Osteocyte (in vitro differentiated cells): ENCODE measurements around the gene PNPLA1. TPM values are rescaled to one million over a fixed set of nuclear protein-coding genes. Genes with fewer than 3 reads are reported as not detected.

Source experiments
- DNase-seq: peaks from one replicate; pipeline ENCODE4 v3.0.0; 2021; ENCODE audit warnings: mixed read lengths; ENCODE audit not compliant: unreplicated experiment; ENCODE audit errors: extremely low spot score
- H3K27ac Mint-ChIP-seq: one replicate; pipeline ENCODE4 v1.8.0; 2021; ENCODE audit warnings: mild to moderate bottlenecking, mixed read lengths; ENCODE audit not compliant: unreplicated experiment
- H3K27me3 Mint-ChIP-seq: one replicate; pipeline ENCODE4 v1.8.0; 2021; ENCODE audit warnings: mixed read lengths; ENCODE audit not compliant: unreplicated experiment
- H3K36me3 Mint-ChIP-seq: one replicate; pipeline ENCODE4 v1.8.0; 2021; ENCODE audit warnings: mixed read lengths; ENCODE audit not compliant: unreplicated experiment
- H3K4me1 Mint-ChIP-seq: one replicate; pipeline ENCODE4 v1.8.0; 2021; ENCODE audit warnings: mixed read lengths; ENCODE audit not compliant: unreplicated experiment
- H3K4me3 Mint-ChIP-seq: one replicate; pipeline ENCODE4 v1.8.0; 2021; ENCODE audit warnings: mild to moderate bottlenecking, moderate library complexity, mixed read lengths; ENCODE audit not compliant: unreplicated experiment
- H3K9me3 Mint-ChIP-seq: one replicate; pipeline ENCODE4 v1.8.0; 2021; ENCODE audit warnings: mixed read lengths; ENCODE audit not compliant: unreplicated experiment
- total RNA-seq: library from RNA; stranded (reverse); gene quantifications from 2 replicates; pipeline ENCODE4 v1.2.1, GENCODE V29; 2021
- TF ChIP-seq, protein P1 (sequence below): fragments of 200-600 bp; sonication (generic); IDR thresholded peaks from 2 replicates; pipeline ENCODE4 v1.5.0; 2021; ENCODE audit warnings: antibody characterized with exemption, mild to moderate bottlenecking, moderate library complexity

PNPLA1 gene
- total RNA-seq, 1 donor from 2014 or later: not detected

- no peak overlapping the region for H3K4me3 Mint-ChIP-seq
- no peak overlapping the region for H3K27ac Mint-ChIP-seq
- no peaks in the 10 kb centered on the region for H3K4me1 Mint-ChIP-seq
- DNase-seq: no peak
- TF ChIP-seq, protein P1, sequence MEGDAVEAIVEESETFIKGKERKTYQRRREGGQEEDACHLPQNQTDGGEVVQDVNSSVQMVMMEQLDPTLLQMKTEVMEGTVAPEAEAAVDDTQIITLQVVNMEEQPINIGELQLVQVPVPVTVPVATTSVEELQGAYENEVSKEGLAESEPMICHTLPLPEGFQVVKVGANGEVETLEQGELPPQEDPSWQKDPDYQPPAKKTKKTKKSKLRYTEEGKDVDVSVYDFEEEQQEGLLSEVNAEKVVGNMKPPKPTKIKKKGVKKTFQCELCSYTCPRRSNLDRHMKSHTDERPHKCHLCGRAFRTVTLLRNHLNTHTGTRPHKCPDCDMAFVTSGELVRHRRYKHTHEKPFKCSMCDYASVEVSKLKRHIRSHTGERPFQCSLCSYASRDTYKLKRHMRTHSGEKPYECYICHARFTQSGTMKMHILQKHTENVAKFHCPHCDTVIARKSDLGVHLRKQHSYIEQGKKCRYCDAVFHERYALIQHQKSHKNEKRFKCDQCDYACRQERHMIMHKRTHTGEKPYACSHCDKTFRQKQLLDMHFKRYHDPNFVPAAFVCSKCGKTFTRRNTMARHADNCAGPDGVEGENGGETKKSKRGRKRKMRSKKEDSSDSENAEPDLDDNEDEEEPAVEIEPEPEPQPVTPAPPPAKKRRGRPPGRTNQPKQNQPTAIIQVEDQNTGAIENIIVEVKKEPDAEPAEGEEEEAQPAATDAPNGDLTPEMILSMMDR: no peak
- H3K9me3 Mint-ChIP-seq: peaks cover 5% of the 10 kb centered on the region
- peaks cover 32% of the 10 kb centered on the region for H3K27me3 Mint-ChIP-seq
- peaks cover 4% of the 10 kb centered on the region for H3K36me3 Mint-ChIP-seq
Measured at GRCh38 chr6:36267731-36268477, 2.0 kb upstream of the PNPLA1 start.

DNA sequence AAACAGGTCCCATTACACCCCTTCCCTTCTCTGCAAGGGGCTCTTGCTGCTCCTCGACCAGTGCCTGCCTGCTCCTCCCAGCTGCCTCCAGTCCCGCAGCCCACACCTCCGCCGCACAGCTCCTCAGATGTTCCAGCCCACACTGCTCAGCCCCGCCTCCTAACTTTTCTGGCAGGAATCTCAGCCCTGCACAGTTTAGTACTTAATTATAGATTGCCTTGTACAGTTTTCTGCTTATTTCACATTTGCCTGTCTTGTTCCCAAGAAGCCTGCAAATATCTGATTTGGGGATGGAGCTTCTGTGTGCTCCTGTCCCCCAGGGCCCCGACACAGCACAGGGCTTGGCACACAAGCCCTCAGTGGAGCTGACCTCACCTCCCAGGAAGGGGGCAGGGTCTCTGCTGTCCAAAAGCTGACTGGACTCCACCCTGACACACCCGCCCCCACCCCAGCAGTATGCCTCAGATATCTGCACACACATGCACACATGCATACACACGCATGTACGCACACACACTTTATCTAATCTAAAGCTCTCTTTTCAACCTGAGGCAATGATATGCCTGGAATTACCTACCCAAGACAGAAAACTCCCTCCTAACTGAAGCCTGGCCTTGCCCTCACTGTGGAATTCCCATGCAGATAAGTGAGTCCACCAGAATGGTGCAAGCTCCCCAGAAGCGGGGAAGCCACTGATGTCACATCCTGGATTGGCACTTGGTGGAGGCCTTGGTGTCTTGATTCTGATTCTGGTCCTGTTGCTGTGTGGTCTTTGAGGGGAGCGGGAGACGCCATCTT lies 1.2 kb upstream of the PNPLA1 start:
- Mint-ChIP-seq H3K4me1 (no peaks in the 10 kb centered on the region), H3K9me3 (peaks cover 5% of the 10 kb centered on the region), H3K36me3 (peaks cover 4% of the 10 kb centered on the region), H3K27ac (no peak overlapping the region), H3K4me3 (no peak overlapping the region), H3K27me3 (peaks cover 35% of the 10 kb centered on the region)
- no peak for DNase-seq
- TF ChIP-seq, protein P1: no peak

DNA sequence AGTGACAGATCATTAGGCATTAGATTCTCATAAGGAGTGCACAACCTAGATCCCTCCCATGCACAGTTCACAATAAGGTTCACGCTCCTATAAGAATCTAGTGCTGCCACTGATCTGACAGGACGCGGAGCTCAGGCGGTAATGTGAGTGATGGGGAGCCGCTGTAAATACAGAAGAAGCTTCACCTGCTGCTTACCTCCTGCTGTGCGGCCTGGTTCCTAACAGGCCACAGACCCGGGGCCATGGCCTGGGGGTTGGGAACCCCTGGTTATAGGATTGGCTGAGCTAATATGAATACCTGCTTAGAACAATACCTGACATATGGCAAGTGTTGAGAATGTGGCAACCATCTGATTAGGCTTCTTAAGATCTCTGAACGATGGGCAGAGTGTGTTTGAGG lies 2.4 kb downstream of the PNPLA1 start:
- no peak for DNase-seq
- no peaks in the 10 kb centered on the region for H3K4me1 Mint-ChIP-seq

GRCh38 chr6:36273067-36273466 lies 3.2 kb downstream of the PNPLA1 start:
- no peak for DNase-seq
- Mint-ChIP-seq H3K4me1 (no peaks in the 10 kb centered on the region), H3K36me3 (no peaks in the 10 kb centered on the region), H3K27ac (no peak overlapping the region), H3K9me3 (no peaks in the 10 kb centered on the region), H3K27me3 (peaks cover 62% of the 10 kb centered on the region), H3K4me3 (no peak overlapping the region)
- TF ChIP-seq, protein P1: no peak

More for the DNA sequence above, 2.4 kb downstream of the PNPLA1 start:
- no peak overlapping the region for H3K27ac Mint-ChIP-seq
- no peaks in the 10 kb centered on the region for H3K36me3 Mint-ChIP-seq
- TF ChIP-seq, protein P1: no peak
- no peaks in the 10 kb centered on the region for H3K9me3 Mint-ChIP-seq
- peaks cover 57% of the 10 kb centered on the region for H3K27me3 Mint-ChIP-seq
- H3K4me3 Mint-ChIP-seq: no peak overlapping the region
